OCI-LY1 (cell line): Measurements from ENCODE around the gene GTF2H2C_2.
"Not testable (repeated sequence)": the region's sequence is repeated elsewhere in the genome, so short reads cannot be mapped to it uniquely, and the experiment has no call there.

ENCODE experiments used
- CTCF ChIP-seq: fragments of 200-600 bp; sonication (generic), shearing (Covaris generic); IDR thresholded peaks from 2 replicates; pipeline ENCODE4 v1.5.1; 2017; ENCODE audit warnings: mild to moderate bottlenecking, antibody characterized with exemption, low read length, moderate library complexity, mixed read lengths
- EZH2 ChIP-seq: fragments of 200-600 bp; sonication (generic), shearing (Covaris generic); IDR thresholded peaks from 2 replicates; pipeline ENCODE4 v1.8.0; 2017; ENCODE audit warnings: borderline replicate concordance, mixed run types, mild to moderate bottlenecking, antibody characterized with exemption, low read length, moderate library complexity, mixed read lengths

- TF ChIP-seq CTCF, EZH2: not testable (repeated sequence)
These were observed 6.2 kb downstream of the GTF2H2C_2 start for GRCh38 chr5:70421322-70421721.
